A549 (cell line): Measurements from ENCODE around the gene KCTD20.

Experiments
- CTCF ChIP-seq: fragments of >200 bp; sonication (Bioruptor Twin); formaldehyde crosslinking; IDR thresholded peaks from 3 replicates; pipeline ENCODE4 v1.5.1; 2016
- EP300 ChIP-seq, 2 experiments: fragments of >200 bp; sonication (Bioruptor Twin); formaldehyde crosslinking; IDR thresholded peaks; 2 replicates in 1 of 2; 3 replicates in 1 of 2; pipeline ENCODE4 v1.6.1; 2016 to 2017
- ESRRA ChIP-seq: fragments of 150-350 bp; IDR thresholded peaks from 2 replicates; pipeline ENCODE4 v1.6.1; 2014; ENCODE audit warnings: mild to moderate bottlenecking, low read length, borderline replicate concordance
- FOSB ChIP-seq: fragments of 250-450 bp; sonication (Bioruptor Pico); IDR thresholded peaks from 2 replicates; pipeline ENCODE4 v1.5.0; 2020; ENCODE audit warnings: mild to moderate bottlenecking, moderate library complexity
- MYC ChIP-seq: IDR thresholded peaks from 2 replicates; pipeline ENCODE4 v1.6.1; 2012; ENCODE audit warnings: mild to moderate bottlenecking, inconsistent platforms, low read length, improper control_type of control experiment, borderline replicate concordance
- NFE2L2 ChIP-seq: fragments of 150-350 bp; conservative IDR thresholded peaks from 2 replicates; pipeline ENCODE4 v1.6.1; 2014; ENCODE audit warnings: low read length
- PBX3 ChIP-seq: IDR thresholded peaks from 2 replicates; pipeline ENCODE4 v1.6.1; 2012
- POLR2A ChIP-seq: IDR thresholded peaks from 2 replicates; pipeline ENCODE4 v1.6.1; 2012; ENCODE audit warnings: mild to moderate bottlenecking, low read length
- POLR2AphosphoS2 ChIP-seq: conservative IDR thresholded peaks from 2 replicates; pipeline ENCODE4 v1.6.1; 2012; ENCODE audit warnings: low read length, improper control_type of control experiment, inconsistent platforms
- REST ChIP-seq: fragments of 200-600 bp; sonication (generic); IDR thresholded peaks from 2 replicates; pipeline ENCODE4 v1.6.1; 2016; ENCODE audit warnings: antibody characterized with exemption, mild to moderate bottlenecking, moderate library complexity
- RFX5 ChIP-seq: fragments of 450-650 bp; IDR thresholded peaks from 2 replicates; pipeline ENCODE4 v1.7.1; 2014; ENCODE audit warnings: antibody characterized with exemption, mild to moderate bottlenecking, moderate library complexity
- TP53 ChIP-seq: fragments of 250-450 bp; sonication (Bioruptor Pico); IDR thresholded peaks from 2 replicates; pipeline ENCODE4 v1.5.0; 2021; ENCODE audit warnings: mild to moderate bottlenecking, moderate library complexity

GRCh38 chr6:36504982-36505381 lies 62.2 kb downstream of the KCTD20 start:
- TF ChIP-seq EP300 (IDR thresholded peaks at IDR 0.05) = no peak
- no peak for TF ChIP-seq ESRRA
- TF ChIP-seq REST = no peak
- TF ChIP-seq FOSB (CRISPR knock-in tag) = no peak
- TF ChIP-seq CTCF = no peak
- no peak for TF ChIP-seq RFX5
- TF ChIP-seq MYC = no peak
- no peak for TF ChIP-seq POLR2A
- TF ChIP-seq POLR2AphosphoS2 = no peak
- TF ChIP-seq TP53 (CRISPR knock-in tag) = no peak
- TF ChIP-seq NFE2L2 = no peak
- no peak for TF ChIP-seq PBX3
